Measurements from ENCODE around the gene PITPNC1.

The PITPNC1 gene

GRCh38 chr17:67713169-67713568 lies 336.1 kb downstream of the PITPNC1 start:
- no peak for TF ChIP-seq CTCF (IDR thresholded peaks at IDR 0.05; ENCODE audit: low read depth, low read length, missing control alignments)
- no peak for DNase-seq (ENCODE audit: low read depth)

GRCh38 chr17:67716405-67716798 lies 339.3 kb downstream of the PITPNC1 start:
- no peak overlapping the region; the same call in 1 of the 2 replicates for H3K4me3 ChIP-seq (ENCODE audit: low read depth, low read length)
- no peak for DNase-seq (ENCODE audit: low read depth)
- TF ChIP-seq CTCF (IDR thresholded peaks at IDR 0.05; ENCODE audit: low read depth, low read length, missing control alignments) = no peak

More at GRCh38 chr17:67713169-67713568, 336.1 kb downstream of the PITPNC1 start:
- H3K4me3 ChIP-seq (ENCODE audit: low read depth, low read length) = no peak overlapping the region

GRCh38 chr17:67717192-67717623 lies 340.1 kb downstream of the PITPNC1 start:
- H3K4me3 ChIP-seq (ENCODE audit: low read depth, low read length) = peak overlapping the region; percentile 63
- DNase-seq (ENCODE audit: low read depth) = no peak
- TF ChIP-seq CTCF (IDR thresholded peaks at IDR 0.05; ENCODE audit: low read depth, low read length, missing control alignments) = no peak

GRCh38 chr17:67717624-67718324 lies 340.7 kb downstream of the PITPNC1 start, which contains the start of gene NOL11:
Gene NOL11 (plus strand): TSS chr17:67717936. CDS start chr17:67717948, 12 bp downstream.
- peak; percentile 89 for TF ChIP-seq CTCF (IDR thresholded peaks at IDR 0.05; ENCODE audit: low read depth, low read length, missing control alignments)
- DNase-seq (ENCODE audit: low read depth) = peak; percentile 98
- H3K4me3 ChIP-seq (ENCODE audit: low read depth, low read length) = peak within 1 kb of the TSS; percentile 95

- DNase-seq (ENCODE audit: low read depth) = no peak
- TF ChIP-seq CTCF (IDR thresholded peaks at IDR 0.05; ENCODE audit: low read depth, low read length, missing control alignments) = no peak
- H3K4me3 ChIP-seq (ENCODE audit: low read depth, low read length) = peak overlapping the region; percentile 95
These were observed 341.4 kb downstream of the PITPNC1 start for GRCh38 chr17:67718325-67718941.

GRCh38 chr17:67725373-67725791 lies 348.3 kb downstream of the PITPNC1 start:
- DNase-seq (ENCODE audit: low read depth) = no peak
- TF ChIP-seq CTCF (IDR thresholded peaks at IDR 0.05; ENCODE audit: low read depth, low read length, missing control alignments) = no peak

More at GRCh38 chr17:67725373-67725791, 348.3 kb downstream of the PITPNC1 start:
- no peak overlapping the region for H3K4me3 ChIP-seq (ENCODE audit: low read depth, low read length)

Data from GM12864 (cell line).